ENCODE results near the gene WRAP73.

WRAP73 gene

DNA sequence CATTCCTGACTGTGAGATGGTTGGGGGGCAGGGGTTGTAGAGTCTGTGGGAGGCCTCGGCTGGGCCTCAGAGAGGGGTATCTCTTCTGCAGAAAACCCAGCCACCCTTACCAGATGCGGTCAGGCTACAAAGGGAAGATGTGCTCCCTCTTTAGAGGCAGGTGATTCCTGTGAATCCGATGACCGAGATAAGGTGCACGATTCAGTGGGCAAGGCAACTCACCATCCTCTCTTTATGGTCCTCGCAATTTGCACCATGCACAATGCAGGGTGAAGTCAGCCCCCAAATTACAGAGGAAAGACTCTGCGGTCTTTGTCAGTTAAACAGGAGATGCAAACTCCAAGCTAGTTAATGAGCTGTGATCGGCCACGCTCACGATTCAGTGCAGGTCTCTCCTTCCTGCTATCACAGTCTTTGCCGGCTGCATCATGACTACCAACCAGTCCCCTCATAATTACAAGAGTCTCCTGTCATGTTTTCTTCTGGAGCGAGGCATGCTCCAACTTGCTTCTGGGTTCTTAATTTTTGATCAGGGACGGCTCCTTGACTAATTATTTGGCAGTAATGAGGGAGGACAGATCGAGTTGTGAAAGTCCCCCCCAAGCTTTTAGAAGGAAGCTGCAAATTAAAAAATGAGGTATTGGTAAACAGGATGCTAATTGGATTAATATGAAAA, 14.9 kb upstream of the WRAP73 start:
- peak overlapping the region; percentile 63 for H3K4me2 ChIP-seq (ENCODE audit: low read length)
- peak overlapping the region; percentile 28; the same call in 1 of the 2 replicates for H2AFZ ChIP-seq (ENCODE audit: low read depth, low read length)
- H3K79me2 ChIP-seq (ENCODE audit: low read length): no peaks in the 10 kb centered on the region

DNA sequence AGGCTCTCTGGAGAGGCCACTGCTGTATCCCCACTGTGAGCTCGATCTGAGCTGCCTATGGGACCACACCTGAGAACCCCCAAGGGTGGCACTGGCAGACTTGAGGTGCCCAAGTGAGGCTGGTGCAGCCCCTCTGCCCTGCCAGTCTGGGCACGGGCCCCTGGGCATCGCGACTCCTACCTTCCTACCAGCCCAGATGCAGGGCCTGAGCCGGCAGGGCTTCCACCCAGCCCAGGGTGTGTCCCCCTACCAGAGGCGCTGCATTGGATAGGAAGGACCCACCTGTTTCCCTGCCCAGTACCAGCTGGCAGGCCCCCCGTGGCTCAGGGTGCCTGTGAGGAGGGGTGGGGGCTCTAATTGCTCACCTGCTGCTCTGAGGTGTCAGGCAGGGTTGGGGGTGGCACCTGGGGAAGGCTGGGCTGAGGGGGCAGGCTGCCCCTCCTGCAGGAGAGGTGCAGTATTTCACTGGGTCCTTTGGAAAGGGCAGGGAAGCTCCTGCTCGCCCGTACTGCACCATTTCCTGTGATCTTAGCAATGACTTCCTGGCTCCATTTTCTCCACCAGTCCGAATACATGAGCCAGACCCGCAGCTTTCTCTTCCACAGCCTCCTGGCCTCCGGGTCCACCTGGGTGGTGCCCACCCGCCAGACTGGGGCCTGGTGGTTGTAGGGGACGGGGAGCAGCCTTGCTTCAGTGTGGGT, 14.2 kb upstream of the WRAP73 start:
- peaks cover 29% of the 10 kb centered on the region for H3K27me3 ChIP-seq (ENCODE audit: low read depth, low read length)
- peak overlapping the region; percentile 63 for H3K4me2 ChIP-seq (ENCODE audit: low read length)
- peak overlapping the region; percentile 2; the same call in 1 of the 2 replicates for H3K27ac ChIP-seq (ENCODE audit: low read length)
- H3K4me3 ChIP-seq (ENCODE audit: low read length): peak overlapping the region; percentile 33; the same call in 1 of the 2 replicates
- peak overlapping the region; percentile 28; the same call in 1 of the 2 replicates for H2AFZ ChIP-seq (ENCODE audit: low read depth, low read length)
- peaks cover 67% of the 10 kb centered on the region for H3K4me1 ChIP-seq (ENCODE audit: low read length)
- no peaks in the 10 kb centered on the region for H3K36me3 ChIP-seq (replicated peaks; ENCODE audit: low read depth, low read length)
- H3K79me2 ChIP-seq (ENCODE audit: low read length): no peaks in the 10 kb centered on the region
- H3K9ac ChIP-seq (ENCODE audit: low read length): peak overlapping the region; percentile 17; the same call in 1 of the 2 replicates
- TF ChIP-seq, protein P1, sequence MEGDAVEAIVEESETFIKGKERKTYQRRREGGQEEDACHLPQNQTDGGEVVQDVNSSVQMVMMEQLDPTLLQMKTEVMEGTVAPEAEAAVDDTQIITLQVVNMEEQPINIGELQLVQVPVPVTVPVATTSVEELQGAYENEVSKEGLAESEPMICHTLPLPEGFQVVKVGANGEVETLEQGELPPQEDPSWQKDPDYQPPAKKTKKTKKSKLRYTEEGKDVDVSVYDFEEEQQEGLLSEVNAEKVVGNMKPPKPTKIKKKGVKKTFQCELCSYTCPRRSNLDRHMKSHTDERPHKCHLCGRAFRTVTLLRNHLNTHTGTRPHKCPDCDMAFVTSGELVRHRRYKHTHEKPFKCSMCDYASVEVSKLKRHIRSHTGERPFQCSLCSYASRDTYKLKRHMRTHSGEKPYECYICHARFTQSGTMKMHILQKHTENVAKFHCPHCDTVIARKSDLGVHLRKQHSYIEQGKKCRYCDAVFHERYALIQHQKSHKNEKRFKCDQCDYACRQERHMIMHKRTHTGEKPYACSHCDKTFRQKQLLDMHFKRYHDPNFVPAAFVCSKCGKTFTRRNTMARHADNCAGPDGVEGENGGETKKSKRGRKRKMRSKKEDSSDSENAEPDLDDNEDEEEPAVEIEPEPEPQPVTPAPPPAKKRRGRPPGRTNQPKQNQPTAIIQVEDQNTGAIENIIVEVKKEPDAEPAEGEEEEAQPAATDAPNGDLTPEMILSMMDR (IDR thresholded peaks at IDR 0.05; ENCODE audit: low read depth, low read length): no peak
- TF ChIP-seq EZH2phosphoT487 (IDR thresholded peaks at IDR 0.05; ENCODE audit: low read depth): no peak
- H4K20me1 ChIP-seq (ENCODE audit: insufficient read depth, low read length): no peaks in the 10 kb centered on the region
- no peaks in the 10 kb centered on the region for H3K9me3 ChIP-seq (ENCODE audit: insufficient read depth, low read length)

More for the DNA sequence above, 14.9 kb upstream of the WRAP73 start:
- H3K36me3 ChIP-seq (replicated peaks; ENCODE audit: low read depth, low read length): no peaks in the 10 kb centered on the region
- peak overlapping the region; percentile 17; the same call in 1 of the 2 replicates for H3K9ac ChIP-seq (ENCODE audit: low read length)
- peaks cover 32% of the 10 kb centered on the region for H3K27me3 ChIP-seq (ENCODE audit: low read depth, low read length)
- TF ChIP-seq, protein P1 (IDR thresholded peaks at IDR 0.05; ENCODE audit: low read depth, low read length): no peak
- no peak for TF ChIP-seq EZH2phosphoT487 (IDR thresholded peaks at IDR 0.05; ENCODE audit: low read depth)
- H4K20me1 ChIP-seq (ENCODE audit: insufficient read depth, low read length): no peaks in the 10 kb centered on the region
- H3K9me3 ChIP-seq (ENCODE audit: insufficient read depth, low read length): no peaks in the 10 kb centered on the region
- peak overlapping the region; percentile 33 for H3K4me3 ChIP-seq (ENCODE audit: low read length)
- H3K4me1 ChIP-seq (ENCODE audit: low read length): peaks cover 67% of the 10 kb centered on the region
- peak overlapping the region; percentile 2; the same call in 1 of the 2 replicates for H3K27ac ChIP-seq (ENCODE audit: low read length)

DNA sequence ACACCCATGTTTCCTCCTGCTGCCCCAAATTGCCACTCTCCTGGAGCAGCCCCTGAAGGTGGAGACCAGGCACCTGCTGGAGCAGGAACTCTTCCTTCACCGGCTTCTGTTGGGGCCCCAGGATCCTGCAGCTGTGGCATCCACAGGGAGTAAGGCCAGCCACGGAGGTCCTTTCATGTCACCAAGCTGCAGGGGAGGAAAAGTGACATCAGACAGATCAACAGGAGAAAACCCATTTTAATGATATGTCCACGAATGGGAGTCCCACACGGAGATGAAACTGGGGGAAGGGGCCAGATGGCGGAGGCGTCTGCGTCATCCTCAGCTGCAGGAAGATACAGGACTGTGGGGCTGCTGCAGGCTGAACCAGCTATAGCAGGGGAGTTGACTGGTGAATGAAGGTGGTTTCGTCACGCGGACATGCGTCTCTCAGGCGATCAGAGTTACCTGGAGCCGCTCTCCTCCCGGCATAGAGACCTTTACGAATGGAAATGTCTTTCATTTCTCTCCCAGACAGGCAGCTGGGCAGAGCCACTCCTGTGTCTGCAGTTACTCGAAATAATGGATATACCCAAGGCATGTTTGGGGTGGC, 12.3 kb upstream of the WRAP73 start:
- Histone ChIP-seq H3K9ac (ENCODE audit: low read length) (no peak overlapping the region), H3K4me2 (ENCODE audit: low read length) (no peak overlapping the region), H4K20me1 (ENCODE audit: insufficient read depth, low read length) (no peaks in the 10 kb centered on the region), H3K9me3 (ENCODE audit: insufficient read depth, low read length) (no peaks in the 10 kb centered on the region), H3K36me3 (replicated peaks; ENCODE audit: low read depth, low read length) (no peaks in the 10 kb centered on the region), H3K4me3 (ENCODE audit: low read length) (no peak overlapping the region), H2AFZ (ENCODE audit: low read depth, low read length) (no peak overlapping the region), H3K4me1 (ENCODE audit: low read length) (peaks cover 53% of the 10 kb centered on the region), H3K27me3 (ENCODE audit: low read depth, low read length) (peaks cover 40% of the 10 kb centered on the region), H3K27ac (ENCODE audit: low read length) (no peak overlapping the region), H3K79me2 (ENCODE audit: low read length) (no peaks in the 10 kb centered on the region)
- TF ChIP-seq, protein P1 (IDR thresholded peaks at IDR 0.05; ENCODE audit: low read depth, low read length): no peak
- no peak for TF ChIP-seq EZH2phosphoT487 (IDR thresholded peaks at IDR 0.05; ENCODE audit: low read depth)

DNA sequence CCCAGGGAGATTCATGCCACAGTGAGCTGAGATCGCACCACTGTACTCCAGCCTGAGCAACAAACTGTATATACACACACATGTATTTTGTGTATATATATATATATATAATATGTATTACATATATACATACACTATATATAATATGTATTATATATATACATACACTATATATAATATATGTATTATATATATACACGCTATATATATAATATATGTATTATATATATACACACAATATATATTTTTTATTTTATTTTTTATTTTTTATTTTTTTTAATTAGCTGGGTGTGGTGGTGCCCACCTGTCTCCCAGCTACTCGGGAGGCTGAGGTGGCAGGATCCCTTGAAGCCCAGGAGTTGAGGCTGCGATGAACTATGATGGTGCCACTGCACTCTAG, 11.7 kb upstream of the WRAP73 start:
- Histone ChIP-seq H3K4me3 (ENCODE audit: low read length) (no peak overlapping the region), H4K20me1 (ENCODE audit: insufficient read depth, low read length) (no peaks in the 10 kb centered on the region), H3K4me1 (ENCODE audit: low read length) (peaks cover 53% of the 10 kb centered on the region), H3K36me3 (replicated peaks; ENCODE audit: low read depth, low read length) (no peaks in the 10 kb centered on the region), H3K4me2 (ENCODE audit: low read length) (no peak overlapping the region), H3K27me3 (ENCODE audit: low read depth, low read length) (peaks cover 42% of the 10 kb centered on the region), H3K9me3 (ENCODE audit: insufficient read depth, low read length) (no peaks in the 10 kb centered on the region), H2AFZ (ENCODE audit: low read depth, low read length) (no peak overlapping the region), H3K9ac (ENCODE audit: low read length) (no peak overlapping the region), H3K27ac (ENCODE audit: low read length) (no peak overlapping the region), H3K79me2 (ENCODE audit: low read length) (no peaks in the 10 kb centered on the region)
- TF ChIP-seq EZH2phosphoT487 (IDR thresholded peaks at IDR 0.05; ENCODE audit: low read depth): no peak
- TF ChIP-seq, protein P1 (IDR thresholded peaks at IDR 0.05; ENCODE audit: low read depth, low read length): no peak

All from OCI-LY3 (cell line).